ENCODE data around the gene CEP112. TPM values are rescaled to one million over a fixed set of nuclear protein-coding genes. Genes with fewer than 3 reads are reported as not detected.
"Not testable (repeated sequence)": the region's sequence is repeated elsewhere in the genome, so short reads cannot be mapped to it uniquely, and the experiment has no call there.

Gene CEP112
- total RNA-seq, 1 donor from 2014 or later = 9.5 TPM

DNA sequence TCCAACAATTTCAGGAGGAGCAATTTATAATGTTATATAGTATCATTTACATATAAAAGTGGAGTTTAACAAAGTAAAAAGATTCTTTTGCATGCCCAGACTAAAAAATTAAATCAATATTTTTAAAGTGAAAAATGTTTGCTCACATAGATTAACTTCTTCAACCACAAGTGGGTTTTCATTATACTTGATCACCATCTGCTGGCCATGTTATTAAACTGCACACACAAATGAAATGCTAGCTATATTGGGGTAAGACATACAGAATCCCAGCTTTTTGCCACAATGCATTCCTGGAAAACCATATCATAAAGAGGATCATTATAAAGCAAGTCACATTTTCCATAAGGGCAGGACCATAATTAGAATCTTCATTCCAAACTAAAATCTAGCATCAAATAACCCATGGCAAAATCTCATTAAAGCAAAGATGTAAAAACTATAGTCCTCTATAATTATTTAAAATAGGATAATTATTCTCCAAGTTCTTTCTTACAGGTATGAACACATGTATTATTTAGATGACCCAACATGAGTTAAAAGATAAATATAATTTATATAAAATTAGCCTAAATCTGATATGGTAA, 26.3 kb downstream of the CEP112 start:
- TF ChIP-seq, protein P1, sequence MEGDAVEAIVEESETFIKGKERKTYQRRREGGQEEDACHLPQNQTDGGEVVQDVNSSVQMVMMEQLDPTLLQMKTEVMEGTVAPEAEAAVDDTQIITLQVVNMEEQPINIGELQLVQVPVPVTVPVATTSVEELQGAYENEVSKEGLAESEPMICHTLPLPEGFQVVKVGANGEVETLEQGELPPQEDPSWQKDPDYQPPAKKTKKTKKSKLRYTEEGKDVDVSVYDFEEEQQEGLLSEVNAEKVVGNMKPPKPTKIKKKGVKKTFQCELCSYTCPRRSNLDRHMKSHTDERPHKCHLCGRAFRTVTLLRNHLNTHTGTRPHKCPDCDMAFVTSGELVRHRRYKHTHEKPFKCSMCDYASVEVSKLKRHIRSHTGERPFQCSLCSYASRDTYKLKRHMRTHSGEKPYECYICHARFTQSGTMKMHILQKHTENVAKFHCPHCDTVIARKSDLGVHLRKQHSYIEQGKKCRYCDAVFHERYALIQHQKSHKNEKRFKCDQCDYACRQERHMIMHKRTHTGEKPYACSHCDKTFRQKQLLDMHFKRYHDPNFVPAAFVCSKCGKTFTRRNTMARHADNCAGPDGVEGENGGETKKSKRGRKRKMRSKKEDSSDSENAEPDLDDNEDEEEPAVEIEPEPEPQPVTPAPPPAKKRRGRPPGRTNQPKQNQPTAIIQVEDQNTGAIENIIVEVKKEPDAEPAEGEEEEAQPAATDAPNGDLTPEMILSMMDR (IDR thresholded peaks at IDR 0.05) = peak; percentile 79
- Mint-ChIP-seq H3K36me3 (ENCODE audit: unreplicated experiment) (peaks cover 10% of the 10 kb centered on the region), H3K9me3 (ENCODE audit: unreplicated experiment) (no peaks in the 10 kb centered on the region), H3K4me1 (ENCODE audit: unreplicated experiment) (no peaks in the 10 kb centered on the region), H3K4me3 (ENCODE audit: unreplicated experiment) (no peak overlapping the region), H3K27me3 (ENCODE audit: unreplicated experiment) (no peaks in the 10 kb centered on the region), H3K27ac (ENCODE audit: unreplicated experiment) (no peak overlapping the region)
- no peak for DNase-seq (ENCODE audit: extremely low spot score, unreplicated experiment)

DNA sequence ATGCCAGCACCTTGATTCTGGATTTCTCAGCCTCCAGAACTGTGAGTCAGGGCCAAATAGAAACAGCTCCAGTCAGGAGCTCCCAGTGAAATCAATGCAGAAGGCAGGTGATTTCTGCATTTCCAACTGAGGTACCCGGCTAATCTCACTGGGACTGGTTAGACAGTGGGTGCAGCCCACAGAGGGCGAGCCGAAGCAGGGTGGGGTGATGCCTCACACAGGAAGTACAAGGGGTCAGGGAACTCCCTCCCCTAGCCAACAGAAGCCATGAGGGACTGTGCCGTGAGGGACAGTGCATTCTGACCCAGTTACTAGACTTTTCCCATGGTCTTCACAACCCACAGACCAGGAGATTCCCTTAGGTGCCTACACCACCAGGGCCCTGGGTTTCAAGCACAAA, 36.9 kb downstream of the CEP112 start:
- H3K27ac Mint-ChIP-seq (ENCODE audit: unreplicated experiment); H3K27me3 Mint-ChIP-seq (ENCODE audit: unreplicated experiment); H3K4me3 Mint-ChIP-seq (ENCODE audit: unreplicated experiment); H3K4me1 Mint-ChIP-seq (ENCODE audit: unreplicated experiment); DNase-seq (ENCODE audit: extremely low spot score, unreplicated experiment): not testable (repeated sequence)
- H3K9me3 Mint-ChIP-seq (ENCODE audit: unreplicated experiment) = peaks cover 32% of the 10 kb centered on the region
- peaks cover 42% of the 10 kb centered on the region for H3K36me3 Mint-ChIP-seq (ENCODE audit: unreplicated experiment)

DNA sequence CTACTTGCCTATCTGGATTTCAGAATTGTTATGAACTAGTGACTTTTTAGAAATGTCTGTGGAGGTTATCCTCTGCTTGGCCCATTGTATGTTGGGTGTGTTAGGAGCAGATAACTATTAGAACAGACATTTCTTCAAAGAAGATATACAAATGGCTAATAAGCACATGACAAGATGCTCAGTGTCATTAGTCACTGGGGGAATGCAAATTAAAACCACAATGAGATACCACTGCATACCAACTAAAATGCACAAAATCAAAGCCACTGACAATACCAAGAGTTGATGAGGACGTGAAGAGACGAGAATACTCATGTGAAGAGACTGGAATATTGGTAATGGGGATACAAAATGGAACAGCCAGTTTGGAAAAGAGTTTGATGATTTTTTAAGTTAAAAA, 39.2 kb downstream of the CEP112 start:
- no peak overlapping the region for H3K27ac Mint-ChIP-seq (ENCODE audit: unreplicated experiment)
- no peak overlapping the region for H3K4me3 Mint-ChIP-seq (ENCODE audit: unreplicated experiment)
- H3K36me3 Mint-ChIP-seq (ENCODE audit: unreplicated experiment) = peaks cover 23% of the 10 kb centered on the region
- DNase-seq (ENCODE audit: extremely low spot score, unreplicated experiment) = no peak
- no peaks in the 10 kb centered on the region for H3K27me3 Mint-ChIP-seq (ENCODE audit: unreplicated experiment)
- peaks cover 19% of the 10 kb centered on the region for H3K9me3 Mint-ChIP-seq (ENCODE audit: unreplicated experiment)
- no peaks in the 10 kb centered on the region for H3K4me1 Mint-ChIP-seq (ENCODE audit: unreplicated experiment)
- TF ChIP-seq, protein P1 (IDR thresholded peaks at IDR 0.05) = no peak

DNA sequence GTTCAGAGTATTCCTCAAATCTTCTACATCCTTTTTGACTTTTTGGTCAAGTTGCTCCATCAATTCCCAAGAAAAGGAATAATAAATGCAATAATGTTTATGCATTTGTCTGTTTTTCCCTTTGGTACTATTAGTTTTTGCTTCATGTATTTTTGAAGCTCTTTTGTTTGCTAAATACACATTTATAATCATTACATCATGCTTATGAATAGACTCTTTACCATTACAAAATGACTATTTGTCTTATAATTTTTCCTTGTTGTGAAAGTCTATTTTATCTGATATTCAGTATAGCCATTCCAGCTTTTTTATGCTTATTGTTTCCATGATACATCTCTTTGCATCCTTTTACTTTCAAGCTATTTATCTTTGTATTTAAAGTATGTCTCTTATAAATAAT, 41.2 kb downstream of the CEP112 start:
- DNase-seq (ENCODE audit: extremely low spot score, unreplicated experiment) = no peak
- Mint-ChIP-seq H3K36me3 (ENCODE audit: unreplicated experiment) (peaks cover 8% of the 10 kb centered on the region), H3K4me1 (ENCODE audit: unreplicated experiment) (no peaks in the 10 kb centered on the region), H3K27ac (ENCODE audit: unreplicated experiment) (no peak overlapping the region), H3K27me3 (ENCODE audit: unreplicated experiment) (no peaks in the 10 kb centered on the region), H3K4me3 (ENCODE audit: unreplicated experiment) (no peak overlapping the region), H3K9me3 (ENCODE audit: unreplicated experiment) (peaks cover 7% of the 10 kb centered on the region)
- TF ChIP-seq, protein P1 (IDR thresholded peaks at IDR 0.05) = no peak

DNA sequence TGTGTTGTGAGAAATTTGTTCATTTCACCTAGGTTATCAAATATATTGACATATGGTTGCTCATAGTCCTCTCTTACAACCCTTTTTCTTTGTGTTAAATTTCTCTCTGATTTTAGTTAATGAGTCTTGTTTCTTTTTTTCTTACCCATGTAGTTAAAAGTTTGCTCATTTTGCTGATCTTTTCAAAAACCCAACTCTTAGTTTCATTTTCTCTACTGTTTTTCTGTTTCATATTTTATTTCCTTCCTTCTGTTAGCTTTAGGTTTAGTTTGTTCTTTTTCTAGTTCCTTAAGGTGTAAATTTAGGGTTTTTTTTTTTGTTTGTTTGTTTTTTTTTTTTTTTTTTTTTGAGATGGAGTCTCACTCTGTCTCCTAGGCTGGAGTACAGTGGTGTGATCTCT, 42.4 kb downstream of the CEP112 start:
- Mint-ChIP-seq H3K27ac (ENCODE audit: unreplicated experiment) (peak overlapping the region; percentile 12), H3K9me3 (ENCODE audit: unreplicated experiment) (peaks cover 7% of the 10 kb centered on the region), H3K4me1 (ENCODE audit: unreplicated experiment) (no peaks in the 10 kb centered on the region), H3K4me3 (ENCODE audit: unreplicated experiment) (no peak overlapping the region), H3K27me3 (ENCODE audit: unreplicated experiment) (no peaks in the 10 kb centered on the region), H3K36me3 (ENCODE audit: unreplicated experiment) (peaks cover 8% of the 10 kb centered on the region)
- TF ChIP-seq, protein P1 (IDR thresholded peaks at IDR 0.05) = no peak
- no peak for DNase-seq (ENCODE audit: extremely low spot score, unreplicated experiment)

DNA sequence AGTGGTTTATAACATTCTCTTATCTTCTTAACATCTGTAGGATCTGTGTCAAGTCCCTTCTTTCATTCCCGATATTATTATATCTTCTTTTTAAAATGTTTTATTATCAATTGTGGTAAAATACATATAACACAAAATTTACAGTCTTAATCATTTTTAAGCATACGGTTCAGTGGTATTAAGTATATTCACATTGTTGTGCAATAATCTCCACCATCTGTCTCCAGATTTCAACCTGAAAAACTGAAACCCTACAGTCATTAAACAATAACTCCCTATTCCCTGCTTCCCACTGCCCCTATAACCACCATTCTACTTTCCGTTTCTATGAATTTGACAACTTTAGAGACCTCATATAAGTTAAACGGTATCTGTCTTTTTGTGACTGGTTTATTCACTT, 45.5 kb downstream of the CEP112 start:
- no peak overlapping the region for H3K4me3 Mint-ChIP-seq (ENCODE audit: unreplicated experiment)
- H3K27ac Mint-ChIP-seq (ENCODE audit: unreplicated experiment) = no peak overlapping the region
- TF ChIP-seq, protein P1 (IDR thresholded peaks at IDR 0.05) = no peak
- H3K27me3 Mint-ChIP-seq (ENCODE audit: unreplicated experiment) = no peaks in the 10 kb centered on the region
- H3K36me3 Mint-ChIP-seq (ENCODE audit: unreplicated experiment) = peaks cover 6% of the 10 kb centered on the region
- peaks cover 7% of the 10 kb centered on the region for H3K9me3 Mint-ChIP-seq (ENCODE audit: unreplicated experiment)
- H3K4me1 Mint-ChIP-seq (ENCODE audit: unreplicated experiment) = no peaks in the 10 kb centered on the region
- DNase-seq (ENCODE audit: extremely low spot score, unreplicated experiment) = no peak

Data from osteocyte (in vitro differentiated cells).